Endothelial cell of umbilical vein (primary cell): Measurements from ENCODE around the gene TET2. TPM values are rescaled to one million over a fixed set of nuclear protein-coding genes. Genes with fewer than 3 reads are reported as not detected.

ENCODE experiments used
- BruUV-seq: library from RNA; stranded (reverse); fragments of 400-500 nt; replicated peaks from 2 replicates; lab custom pipeline; 2021; lab: Mats Ljungman, UMichigan
- CTCF ChIA-PET: fragments of 300-600, 350-600 bp; sonication (Branson Sonifier 250); formaldehyde crosslinking; loops from one replicate; lab custom pipeline; 2021; ENCODE audit warnings: antibody characterized with exemption, inconsistent platforms; lab: Charles Lee
- POLR2A ChIA-PET: fragments of 300-600, 350-600 bp; sonication (Branson Sonifier 250); formaldehyde crosslinking; loops from one replicate; lab custom pipeline; 2021; ENCODE audit warnings: antibody characterized with exemption, inconsistent platforms; lab: Charles Lee
- DNase-seq: peaks from one replicate; pipeline ENCODE4 v3.0.0-alpha.2; 2011; ENCODE audit warnings: low read depth, low spot score
- FAIRE-seq: peaks from 2 replicates; lab custom pipeline; 2011; peaks lifted over from hg19 to GRCh38; lab: Jason Lieb, UNC
- H2AFZ ChIP-seq: 2 replicates; pipeline ENCODE4 v1.6.0; 2012; ENCODE audit warnings: low read depth, low read length, control low read depth, inconsistent platforms
- H3K27ac ChIP-seq: 2 replicates; pipeline ENCODE4 v1.5.1; 2011; ENCODE audit warnings: low read depth, mild to moderate bottlenecking, control low read depth, low read length, moderate library complexity; ENCODE audit not compliant: insufficient read depth
- H3K27me3 ChIP-seq, 2 experiments: 2 replicates each; pipeline versions ENCODE4 v1.6.0 to v1.6.1; 2011; ENCODE audit warnings: low read length in 2 of 2, mixed read lengths in 1 of 2; ENCODE audit not compliant: control insufficient read depth in 2 of 2, insufficient read depth in 2 of 2
- H3K36me3 ChIP-seq, 2 experiments: 2 replicates in 1 of 2; 3 replicates in 1 of 2; pipeline ENCODE4 v1.5.1; 2011; ENCODE audit warnings: low read length in 2 of 2, mild to moderate bottlenecking in 1 of 2, moderate library complexity in 1 of 2; ENCODE audit not compliant: control insufficient read depth in 2 of 2, insufficient read depth in 2 of 2; ENCODE audit errors: extremely low read depth in 1 of 2
- H3K4me1 ChIP-seq: 3 replicates; pipeline ENCODE4 v1.5.1; 2011; ENCODE audit warnings: mild to moderate bottlenecking, low read length; ENCODE audit not compliant: control insufficient read depth, insufficient read depth; ENCODE audit errors: extremely low read depth
- H3K4me2 ChIP-seq: 2 replicates; pipeline ENCODE4 v1.6.1; 2011; ENCODE audit warnings: low read length, control low read depth, mixed read lengths; ENCODE audit not compliant: insufficient read depth
- H3K4me3 ChIP-seq, 3 experiments: fragments of 200-600 bp in 1 of 3; sonication (generic), shearing (Covaris generic) in 1 of 3; replicated peaks in 1 of 3; 2 replicates each; pipeline ENCODE4 v1.5.1; 2011 to 2016; ENCODE audit warnings: control low read depth in 3 of 3, low read length in 3 of 3, mild to moderate bottlenecking in 2 of 3, inconsistent platforms in 1 of 3, low read depth in 1 of 3, moderate library complexity in 1 of 3; ENCODE audit not compliant: insufficient read depth in 1 of 3
- H3K79me2 ChIP-seq: 2 replicates; pipeline ENCODE4 v1.6.0; 2012; ENCODE audit warnings: low read length, inconsistent platforms; ENCODE audit not compliant: control insufficient read depth, insufficient read depth
- H3K9ac ChIP-seq: replicated peaks from 2 replicates; pipeline ENCODE3; 2011; ENCODE audit warnings: low read length, control low read depth; ENCODE audit not compliant: insufficient read depth; ENCODE audit errors: extremely low read depth
- H3K9me1 ChIP-seq: replicated peaks from 3 replicates; pipeline ENCODE4 v1.6.0; 2011; ENCODE audit warnings: mild to moderate bottlenecking, low read length; ENCODE audit not compliant: control insufficient read depth, insufficient read depth; ENCODE audit errors: extremely low read depth
- H3K9me3 ChIP-seq: replicated peaks from 2 replicates; pipeline ENCODE4 v1.5.1; 2012; ENCODE audit warnings: low read length, inconsistent platforms; ENCODE audit not compliant: control insufficient read depth, insufficient read depth
- H4K20me1 ChIP-seq: replicated peaks from 2 replicates; pipeline ENCODE3; 2011; ENCODE audit warnings: mild to moderate bottlenecking, low read length; ENCODE audit not compliant: control insufficient read depth, insufficient read depth; ENCODE audit errors: extremely low read depth
- EZH2 ChIP-seq: IDR thresholded peaks from 2 replicates; pipeline ENCODE4 v1.6.1; 2012; ENCODE audit warnings: borderline replicate concordance, low read depth, mild to moderate bottlenecking, moderate library complexity, low read length, inconsistent platforms; ENCODE audit not compliant: severe bottlenecking
- FOS ChIP-seq: IDR thresholded peaks from 2 replicates; pipeline ENCODE4 v1.6.1; 2011; ENCODE audit warnings: mild to moderate bottlenecking, low read length, moderate library complexity, borderline replicate concordance; ENCODE audit not compliant: insufficient read depth
- GATA2 ChIP-seq: IDR thresholded peaks from 2 replicates; pipeline ENCODE4 v1.7.0; 2011; ENCODE audit warnings: low read depth, mild to moderate bottlenecking, moderate library complexity, mixed read lengths, low read length; ENCODE audit not compliant: insufficient read length, insufficient read depth
- JUN ChIP-seq: IDR thresholded peaks from 2 replicates; pipeline ENCODE4 v1.6.1; 2011; ENCODE audit warnings: borderline replicate concordance, low read depth; ENCODE audit not compliant: insufficient read length, insufficient read depth
- MYC ChIP-seq: IDR thresholded peaks from one replicate; pipeline ENCODE4 v1.6.1; 2011; ENCODE audit warnings: mild to moderate bottlenecking, low read depth, low read length
- POLR2A ChIP-seq: IDR thresholded peaks from 2 replicates; pipeline ENCODE4 v1.6.1; 2012; ENCODE audit warnings: low read depth, mild to moderate bottlenecking, control low read depth, low read length
- POLR2AphosphoS5 ChIP-seq: IDR thresholded peaks from 2 replicates; pipeline ENCODE4 v1.6.1; 2012; ENCODE audit warnings: low read depth, mild to moderate bottlenecking, control low read depth, low read length, moderate library complexity; ENCODE audit not compliant: insufficient read depth
- dilution Hi-C: fragments of 300-500 bp; cut with MboI; formaldehyde crosslinking; loops from one replicate; pipeline ENCODE4 v1.15.0; 2019; ENCODE audit warnings: low sequenced_read_pairs; ENCODE audit not compliant: extremely low pct_ligation_motif_present
- intact Hi-C: fragments of 100-400 bp; cut with micrococcal nuclease; formaldehyde crosslinking; loops from one replicate; pipeline ENCODE4 v1.10.0; 2022
- polyA plus RNA-seq, 4 experiments: library from polyadenylated mRNA; depleted of rRNA in 3 of 4; stranded (reverse) in 3 of 4; unstranded in 1 of 4; fragments of >200 nt; gene quantifications; 2 replicates each; pipeline versions ENCODE4 v1.2.1 to v1.2.3, GENCODE V29; 2011 to 2012; ENCODE audit warnings: missing spikeins in 1 of 4
- total RNA-seq: library from RNA; stranded (reverse); gene quantifications from 2 replicates; pipeline ENCODE4 v1.2.3, GENCODE V29; 2021
- TF ChIP-seq, protein P1 (sequence below), 2 donors: IDR thresholded peaks; 1 replicate in 1 of 2; 2 replicates in 1 of 2; pipeline ENCODE4 v1.5.1; 2011; ENCODE audit warnings: low read length in 2 of 2, mild to moderate bottlenecking in 2 of 2, moderate library complexity in 2 of 2, control low read depth in 1 of 2, inconsistent platforms in 1 of 2, low read depth in 1 of 2; ENCODE audit not compliant: insufficient read depth in 1 of 2; ENCODE audit errors: extremely low read depth in 1 of 2
- TF ChIP-seq, protein P2 (sequence below): IDR thresholded peaks from 2 replicates; pipeline ENCODE4 v1.6.1; 2011; ENCODE audit not compliant: insufficient read depth, insufficient read length

Gene TET2
- total and polyA plus RNA-seq, 2 donors (not counting 3 experiments of a cell fraction or from before 2014, with no cell fraction given) = 4.8 to 17.5 TPM

DNA sequence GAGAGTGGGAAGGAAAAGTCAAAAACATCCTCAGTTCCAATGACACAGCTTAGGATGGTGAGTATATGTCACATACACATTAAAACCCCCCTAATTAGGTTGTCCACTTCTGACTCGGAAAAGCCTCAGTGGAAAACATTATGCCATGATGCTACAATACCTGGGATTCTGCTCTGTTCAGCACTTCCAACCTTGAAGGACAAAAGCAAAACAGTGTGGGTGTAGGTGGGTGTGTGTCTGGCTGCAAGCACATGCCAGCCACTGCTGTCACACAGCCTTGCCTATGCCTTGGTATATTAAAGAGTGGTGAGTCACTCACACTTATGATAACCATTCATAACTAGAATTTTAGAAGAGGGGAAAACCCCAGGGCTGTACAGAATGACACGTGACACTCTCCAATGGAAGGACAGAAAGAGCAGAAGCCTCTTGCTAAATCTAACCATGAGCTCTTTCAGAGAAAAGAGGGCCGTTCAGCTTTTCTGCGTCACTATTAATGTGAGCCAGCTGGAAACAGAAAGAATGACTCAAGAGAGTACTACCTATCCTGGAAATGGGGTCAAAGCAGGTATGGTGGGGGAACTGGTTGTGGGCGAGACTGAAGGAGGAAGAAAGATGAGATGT lies 159.6 kb downstream of the TET2 start:
- no peak for FAIRE-seq
- dilution Hi-C loops = no loop called here

DNA sequence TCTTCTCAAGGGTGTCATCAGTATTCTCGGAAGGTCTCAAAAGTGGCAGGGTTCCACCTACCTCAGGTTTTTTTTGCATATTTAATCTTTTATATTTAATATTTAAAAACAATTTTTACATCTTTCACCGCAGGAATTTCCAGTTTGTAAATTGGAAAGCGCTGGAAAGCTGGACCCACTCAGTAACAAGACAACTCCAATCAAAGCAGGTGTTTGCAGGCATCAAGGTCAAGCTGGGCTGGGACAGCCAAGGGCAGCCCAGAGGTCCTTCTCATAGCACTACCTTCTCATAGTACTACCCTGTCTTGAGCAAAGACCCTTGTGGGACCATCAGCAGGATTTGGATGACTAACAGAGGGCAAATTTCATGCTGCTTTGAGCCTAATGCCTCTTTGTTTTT lies 160.1 kb downstream of the TET2 start:
- Histone ChIP-seq H3K36me3 (no peaks in the 10 kb centered on the region), H4K20me1 (no peaks in the 10 kb centered on the region), H3K4me1 (no peaks in the 10 kb centered on the region), H3K9me3 (no peaks in the 10 kb centered on the region), H3K79me2 (no peaks in the 10 kb centered on the region), H3K9me1 (no peaks in the 10 kb centered on the region), H3K4me2 (no peak overlapping the region), H3K27ac (no peak overlapping the region), H3K27me3 (no peaks in the 10 kb centered on the region), H2AFZ (no peak overlapping the region), H3K9ac (no peak overlapping the region), H3K4me3 (no peak overlapping the region)
- dilution Hi-C loops = no loop called here
- POLR2A ChIA-PET = no interaction called here
- intact Hi-C loops = no loop called here
- CTCF ChIA-PET = no interaction called here
- FAIRE-seq (no peak), DNase-seq (no peak)
- TF ChIP-seq MYC (no peak), FOS (no peak), POLR2AphosphoS5 (no peak), EZH2 (no peak), POLR2A (no peak), JUN (no peak), GATA2 (no peak)
- TF ChIP-seq, protein P1, sequence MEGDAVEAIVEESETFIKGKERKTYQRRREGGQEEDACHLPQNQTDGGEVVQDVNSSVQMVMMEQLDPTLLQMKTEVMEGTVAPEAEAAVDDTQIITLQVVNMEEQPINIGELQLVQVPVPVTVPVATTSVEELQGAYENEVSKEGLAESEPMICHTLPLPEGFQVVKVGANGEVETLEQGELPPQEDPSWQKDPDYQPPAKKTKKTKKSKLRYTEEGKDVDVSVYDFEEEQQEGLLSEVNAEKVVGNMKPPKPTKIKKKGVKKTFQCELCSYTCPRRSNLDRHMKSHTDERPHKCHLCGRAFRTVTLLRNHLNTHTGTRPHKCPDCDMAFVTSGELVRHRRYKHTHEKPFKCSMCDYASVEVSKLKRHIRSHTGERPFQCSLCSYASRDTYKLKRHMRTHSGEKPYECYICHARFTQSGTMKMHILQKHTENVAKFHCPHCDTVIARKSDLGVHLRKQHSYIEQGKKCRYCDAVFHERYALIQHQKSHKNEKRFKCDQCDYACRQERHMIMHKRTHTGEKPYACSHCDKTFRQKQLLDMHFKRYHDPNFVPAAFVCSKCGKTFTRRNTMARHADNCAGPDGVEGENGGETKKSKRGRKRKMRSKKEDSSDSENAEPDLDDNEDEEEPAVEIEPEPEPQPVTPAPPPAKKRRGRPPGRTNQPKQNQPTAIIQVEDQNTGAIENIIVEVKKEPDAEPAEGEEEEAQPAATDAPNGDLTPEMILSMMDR (IDR thresholded peaks at IDR 0.05; ENCODE audit: extremely low read depth in 1 of 2, insufficient read depth in 1 of 2, low read depth in 1 of 2, low read length in 2 of 2) = no peak
- TF ChIP-seq, protein P2, sequence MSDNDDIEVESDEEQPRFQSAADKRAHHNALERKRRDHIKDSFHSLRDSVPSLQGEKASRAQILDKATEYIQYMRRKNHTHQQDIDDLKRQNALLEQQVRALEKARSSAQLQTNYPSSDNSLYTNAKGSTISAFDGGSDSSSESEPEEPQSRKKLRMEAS = no peak
- BruUV-seq = no TSS peak

More for the DNA sequence above, 159.6 kb downstream of the TET2 start:
- POLR2A ChIA-PET = no interaction called here
- CTCF ChIA-PET = no interaction called here
- no peaks in the 10 kb centered on the region for H3K9me3 ChIP-seq
- intact Hi-C loops = no loop called here
- no peak overlapping the region for H3K4me3 ChIP-seq
- BruUV-seq = no TSS peak
- no peaks in the 10 kb centered on the region for H3K36me3 ChIP-seq
- H2AFZ ChIP-seq = no peak overlapping the region
- no peak for DNase-seq
- H3K4me2 ChIP-seq = no peak overlapping the region
- no peaks in the 10 kb centered on the region for H4K20me1 ChIP-seq
- no peak overlapping the region for H3K9ac ChIP-seq
- no peaks in the 10 kb centered on the region for H3K4me1 ChIP-seq
- H3K9me1 ChIP-seq = no peaks in the 10 kb centered on the region
- TF ChIP-seq, protein P1 (IDR thresholded peaks at IDR 0.05; ENCODE audit: extremely low read depth in 1 of 2, insufficient read depth in 1 of 2, low read depth in 1 of 2, low read length in 2 of 2) = no peak
- no peak for TF ChIP-seq JUN
- no peak for TF ChIP-seq POLR2A
- TF ChIP-seq EZH2 = no peak
- no peak for TF ChIP-seq MYC
- H3K27me3 ChIP-seq = no peaks in the 10 kb centered on the region
- no peak overlapping the region for H3K27ac ChIP-seq
- H3K79me2 ChIP-seq = no peaks in the 10 kb centered on the region
